Heart left ventricle (tissue), 13 donors: Measurements from ENCODE around the gene TMEM135.

Source experiments
- CTCF ChIP-seq, 12 donors: fragments of 200-600 bp; sonication (generic) in 4 of 12; IDR thresholded peaks; one replicate each; pipeline versions ENCODE4 v1.5.0 to v1.8.0; 2018 to 2022; ENCODE audit warnings: antibody characterized with exemption in 12 of 12, mild to moderate bottlenecking in 5 of 12
- POLR2A ChIP-seq, 2 donors: fragments of 450-650 bp; IDR thresholded peaks; one replicate each; pipeline ENCODE4 v1.6.1; 2017; ENCODE audit warnings: antibody characterized with exemption in 2 of 2, mild to moderate bottlenecking in 2 of 2, moderate library complexity in 2 of 2
- donor health status: ischemic (EF 13 %, LVEDD 7.1; RV severe dilation, severe dysfunction).
- donor health status: DM: no; HTN: yes; CAD: no.
- donor health status: DM: no; HTN: no; CAD: no.
- donor health status: ischemic (EF 25% LVEDD 6.9; RV normal size, moderate dysfunction).
- donor health status: ischemic (EF 25% LVEDD 5.7; RV mildly dilated, moderate dysfunction).
- donor health status: ischemic (EF 35%, LVEDD 5.7; RV mildly dilated, moderate dysfunction).
- donor health status: nonischemic (EF 11% LVEDD 7.7; RV severe dilation, severe dysfunction).
- donor health status: DM: yes; HTN: yes; CAD: no.
- donor health status: PGD.
- donor health status: ischemic (EF 29% LVEDD 5.4; RV normal size, mild dysfunction).
- donor health status: nonischemic (EF 23%, LVEDD 6.1; RV moderate dilation, normal function).

GRCh38 chr11:87338046-87338639, 300.4 kb downstream of the TMEM135 start:
- no peak for TF ChIP-seq POLR2A (IDR thresholded peaks at IDR 0.05)
- TF ChIP-seq CTCF (IDR thresholded peaks at IDR 0.05): no peak
